Heart right ventricle (tissue), 16 donors: ENCODE measurements around the gene PTX4. TPM values are rescaled to one million over a fixed set of nuclear protein-coding genes. Genes with fewer than 3 reads are reported as not detected.

Experiments used
- ATAC-seq, 8 donors: fragments of 200-7000 bp; cut with Tn5 transposase; one replicate each; pipeline ENCODE4 v1.9.1; 2020; ENCODE audit warnings: mild to moderate bottlenecking in 8 of 8, moderate library complexity in 8 of 8, moderate number of reproducible peaks in 1 of 8
- DNase-seq, 2 donors: peaks; one replicate each; pipeline ENCODE4 v3.0.0-alpha.2; 2020
- H3K27ac ChIP-seq, 10 donors: fragments of 200-600 bp; sonication (generic) in 2 of 10; one replicate each; pipeline versions ENCODE4 v1.5.0 to v1.8.0; 2020 to 2022; ENCODE audit warnings: mild to moderate bottlenecking in 3 of 10
- H3K27me3 ChIP-seq, 7 donors: fragments of 200-600 bp; one replicate each; pipeline ENCODE4 v1.8.0; 2021 to 2022; ENCODE audit warnings: mild to moderate bottlenecking in 2 of 7
- H3K36me3 ChIP-seq, 9 donors: fragments of 200-600 bp; sonication (generic) in 1 of 9; one replicate each; pipeline versions ENCODE4 v1.5.0 to v1.8.0; 2020 to 2022; ENCODE audit warnings: mild to moderate bottlenecking in 2 of 9
- H3K4me1 ChIP-seq, 9 donors: fragments of 200-600 bp; sonication (generic) in 1 of 9; one replicate each; pipeline versions ENCODE4 v1.5.0 to v1.8.0; 2020 to 2022; ENCODE audit warnings: mild to moderate bottlenecking in 4 of 9
- H3K4me3 ChIP-seq, 10 donors: fragments of 200-600 bp; sonication (generic) in 2 of 10; one replicate each; pipeline versions ENCODE4 v1.5.0 to v1.8.0; 2020 to 2022; ENCODE audit warnings: mild to moderate bottlenecking in 7 of 10, moderate library complexity in 2 of 10
- H3K9me3 ChIP-seq, 11 donors: fragments of 200-600 bp in 10 of 11; sonication (generic) in 2 of 11; one replicate each; pipeline versions ENCODE4 v1.5.0 to v1.8.0; 2013 to 2022; ENCODE audit warnings: mild to moderate bottlenecking in 2 of 11, control low read depth in 1 of 11, moderate library complexity in 1 of 11
- WGBS, 2 donors: extraction: QIAGEN DNeasy Blood & Tissue Kit; methylation state at CpG; one replicate each; pipeline ENCODE4 v1.1.7; 2013; ENCODE audit warnings: inconsistent platforms in 1 of 2; 5-methylcytosine and 5-hydroxymethylcytosine counted together
- intact Hi-C, 10 donors: fragments of 100-400 bp; cut with DNase I; formaldehyde crosslinking; loops; one replicate each; pipeline versions ENCODE4 v1.11.1 to v1.14.2; 2022
- polyA plus RNA-seq, 2 donors: library from polyadenylated mRNA; stranded (reverse); fragments of 200-250 nt; gene quantifications; one replicate each; pipeline ENCODE4 v1.2.3, GENCODE V29; 2013
- total RNA-seq, 10 donors: library from RNA; stranded (reverse); fragmentation: NEBNext Ultra II Directional in 3 of 10; extraction: Animal tissue kit (Norgen Biotek cat#: 25700) in 3 of 10; gene quantifications; one replicate each; pipeline versions ENCODE4 v1.2.1 to v1.2.4, GENCODE V29; 2021 to 2023
- TF ChIP-seq, protein P1 (sequence below), 9 donors: fragments of 200-600 bp; sonication (generic) in 2 of 9; IDR thresholded peaks; one replicate each; pipeline versions ENCODE4 v1.5.0 to v1.8.0; 2021 to 2022; ENCODE audit warnings: antibody characterized with exemption in 9 of 9, mild to moderate bottlenecking in 5 of 9, moderate library complexity in 1 of 9
- donor health status: Arrhythmogenic right ventricular cardiomyopathy.
- donor health status: ischemic (EF 13 %, LVEDD 7.1; RV severe dilation, severe dysfunction).
- donor health status: healthy with polysubstance abuse.
- donor health status: DM: no; HTN: yes; CAD: no.
- donor health status: DM: no; HTN: no; CAD: no.
- donor health status: ischemic (EF 25% LVEDD 6.9; RV normal size, moderate dysfunction).
- donor health status: ischemic (EF 25% LVEDD 5.7; RV mildly dilated, moderate dysfunction).
- donor health status: healthy.
- donor health status: DM: yes; HTN: yes; CAD: no.
- donor health status: Ischemic cardiomyopathy.
- donor health status: ischemic (EF 35%, LVEDD 5.7; RV mildly dilated, moderate dysfunction).
- donor health status: nonischemic (EF 11% LVEDD 7.7; RV severe dilation, severe dysfunction).
- donor health status: DM: yes; HTN: yes; CAD: no.
- donor health status: PGD.
- donor health status: ischemic (EF 29% LVEDD 5.4; RV normal size, mild dysfunction).
- donor health status: nonischemic (EF 23%, LVEDD 6.1; RV moderate dilation, normal function).

PTX4 gene
- total and polyA plus RNA-seq, 12 donors = not detected

DNA sequence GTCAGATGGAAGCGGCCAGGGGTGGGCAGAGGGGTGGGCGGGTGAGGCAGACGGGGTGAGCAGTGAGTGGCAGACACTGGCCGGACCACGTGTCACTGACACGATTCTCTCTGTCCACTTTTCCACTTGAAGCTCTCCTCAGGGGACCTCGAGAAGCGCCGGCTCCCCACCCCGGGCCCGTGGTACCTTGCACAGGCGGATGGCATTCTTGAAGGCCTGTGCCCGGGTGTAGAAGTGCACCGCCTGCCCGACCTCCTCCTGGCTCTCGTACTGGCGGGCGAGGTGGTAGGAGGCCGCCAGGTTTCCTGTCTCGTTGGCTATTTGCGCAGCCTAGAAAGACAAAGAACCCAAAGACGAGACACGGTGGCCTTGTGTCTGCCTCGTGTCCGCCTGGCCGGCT is 35.6 kb upstream of the PTX4 start:
- peaks cover 0 to 36% (median 6%) of the 10 kb centered on the region in 9 donors for H3K36me3 ChIP-seq
- H3K27ac ChIP-seq = no peak overlapping the region
- no peak overlapping the region for H3K4me3 ChIP-seq
- peak in 1 of 2 donors; percentile 8 for DNase-seq
- H3K27me3 ChIP-seq = no peaks in the 10 kb centered on the region
- H3K4me1 ChIP-seq = peaks cover 15 to 30% (median 28%) of the 10 kb centered on the region in 9 donors
- intact Hi-C loops = no loop called here
- WGBS, 2 donors = 94 to 96% methylated on average over 26 of the region's 26 CpGs
- H3K9me3 ChIP-seq = no peaks in the 10 kb centered on the region
- TF ChIP-seq, protein P1, sequence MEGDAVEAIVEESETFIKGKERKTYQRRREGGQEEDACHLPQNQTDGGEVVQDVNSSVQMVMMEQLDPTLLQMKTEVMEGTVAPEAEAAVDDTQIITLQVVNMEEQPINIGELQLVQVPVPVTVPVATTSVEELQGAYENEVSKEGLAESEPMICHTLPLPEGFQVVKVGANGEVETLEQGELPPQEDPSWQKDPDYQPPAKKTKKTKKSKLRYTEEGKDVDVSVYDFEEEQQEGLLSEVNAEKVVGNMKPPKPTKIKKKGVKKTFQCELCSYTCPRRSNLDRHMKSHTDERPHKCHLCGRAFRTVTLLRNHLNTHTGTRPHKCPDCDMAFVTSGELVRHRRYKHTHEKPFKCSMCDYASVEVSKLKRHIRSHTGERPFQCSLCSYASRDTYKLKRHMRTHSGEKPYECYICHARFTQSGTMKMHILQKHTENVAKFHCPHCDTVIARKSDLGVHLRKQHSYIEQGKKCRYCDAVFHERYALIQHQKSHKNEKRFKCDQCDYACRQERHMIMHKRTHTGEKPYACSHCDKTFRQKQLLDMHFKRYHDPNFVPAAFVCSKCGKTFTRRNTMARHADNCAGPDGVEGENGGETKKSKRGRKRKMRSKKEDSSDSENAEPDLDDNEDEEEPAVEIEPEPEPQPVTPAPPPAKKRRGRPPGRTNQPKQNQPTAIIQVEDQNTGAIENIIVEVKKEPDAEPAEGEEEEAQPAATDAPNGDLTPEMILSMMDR (IDR thresholded peaks at IDR 0.05) = no peak
- no peak for ATAC-seq

DNA sequence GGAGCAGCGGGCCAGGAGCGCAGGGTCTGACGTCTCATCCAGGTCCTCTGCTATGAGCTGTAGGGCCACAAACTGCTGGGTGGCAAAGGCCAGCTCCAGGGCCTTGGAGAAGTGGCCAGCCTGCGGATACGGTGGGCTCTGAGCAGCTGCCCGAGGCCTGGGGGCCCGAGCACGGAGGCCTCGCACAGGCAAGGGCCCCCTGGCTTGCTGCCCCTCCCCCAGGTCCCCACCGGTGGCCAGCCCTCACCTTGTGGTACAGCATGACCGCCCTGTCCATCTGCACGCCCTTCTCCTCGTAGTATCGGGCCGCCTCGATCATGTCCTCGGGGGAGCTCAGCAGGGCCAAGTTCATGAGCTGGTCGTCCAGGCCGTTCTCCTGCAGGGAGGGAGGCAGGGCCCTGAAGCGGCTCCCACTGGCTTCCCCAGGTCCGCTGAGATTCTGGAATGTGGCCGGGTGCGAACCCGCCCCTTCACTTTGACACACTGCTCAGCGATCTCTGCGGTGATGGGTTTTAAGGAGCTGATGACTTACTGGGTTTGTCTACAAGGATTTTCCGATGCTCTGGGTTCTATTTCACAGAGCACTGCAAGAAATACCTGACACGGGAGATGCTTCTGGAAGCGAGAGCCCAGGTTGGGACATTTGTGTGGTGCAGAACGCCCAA is 35.0 kb upstream of the PTX4 start:
- WGBS, 2 donors = 90 to 91% methylated on average over 28 to 30 of the region's 30 CpGs
- no peaks in the 10 kb centered on the region for H3K27me3 ChIP-seq
- H3K36me3 ChIP-seq = peaks cover 0 to 43% (median 6%) of the 10 kb centered on the region in 9 donors
- H3K9me3 ChIP-seq = no peaks in the 10 kb centered on the region
- TF ChIP-seq, protein P1 (IDR thresholded peaks at IDR 0.05) = no peak
- H3K27ac ChIP-seq = no peak overlapping the region
- H3K4me3 ChIP-seq = no peak overlapping the region
- intact Hi-C loops = no loop called here
- no peak for ATAC-seq
- peaks cover 13 to 23% (median 21%) of the 10 kb centered on the region in 9 donors for H3K4me1 ChIP-seq
- no peak for DNase-seq

DNA sequence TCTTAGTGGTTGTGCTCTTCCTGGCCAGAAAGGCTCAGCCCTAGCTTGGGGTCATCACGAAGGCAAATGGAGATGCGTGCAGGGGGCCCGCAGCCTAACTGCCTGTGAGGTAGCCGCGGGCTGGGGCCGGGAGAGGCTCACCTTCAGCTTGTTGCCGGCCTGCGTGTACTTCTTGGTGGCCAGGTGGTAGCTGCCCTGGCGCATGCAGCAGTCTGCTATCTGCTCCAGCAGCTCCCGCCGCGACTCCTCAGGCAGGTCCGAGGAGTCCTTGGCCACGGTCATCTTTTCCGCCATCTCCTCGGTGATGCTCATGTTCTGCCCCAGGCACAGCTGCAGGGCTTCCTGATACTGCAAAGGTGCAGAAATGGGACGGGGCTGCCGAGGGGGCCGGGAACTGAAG is 31.7 kb upstream of the PTX4 start:
- H3K36me3 ChIP-seq = peaks cover 0 to 58% (median 6%) of the 10 kb centered on the region in 9 donors
- WGBS, 2 donors = 90 to 95% methylated on average over 19 of the region's 19 CpGs

DNA sequence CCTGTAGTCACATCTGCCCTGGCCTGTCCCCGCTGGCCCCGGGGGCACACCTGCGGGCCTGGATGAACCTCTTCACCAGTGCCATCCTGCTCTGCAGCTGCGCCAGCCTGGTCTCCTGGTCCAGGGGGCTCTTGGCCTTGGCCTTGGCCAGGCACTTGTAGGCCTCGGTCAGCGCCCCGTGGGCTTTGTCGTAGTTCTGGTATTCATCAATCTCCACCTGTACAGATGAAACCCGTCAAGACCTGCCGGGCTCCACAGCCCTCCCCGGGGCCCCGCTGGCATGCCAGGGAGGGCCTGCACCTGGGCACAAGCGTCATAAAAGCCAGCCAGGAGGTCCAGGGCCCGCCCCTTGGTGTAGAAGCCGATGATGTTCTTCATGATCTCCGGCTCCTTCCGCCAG is 31.1 kb upstream of the PTX4 start:
- H3K36me3 ChIP-seq = peaks cover 0 to 58% (median 6%) of the 10 kb centered on the region in 9 donors
- H3K9me3 ChIP-seq = peaks cover 0 to 5% (median 0%) of the 10 kb centered on the region in 11 donors
- H3K4me3 ChIP-seq = no peak overlapping the region
- H3K27me3 ChIP-seq = no peaks in the 10 kb centered on the region
- 87 to 88% methylated on average over 17 of the region's 17 CpGs for WGBS, 2 donors
- H3K27ac ChIP-seq = no peak overlapping the region
- TF ChIP-seq, protein P1 (IDR thresholded peaks at IDR 0.05) = no peak
- DNase-seq = no peak
- H3K4me1 ChIP-seq = no peaks in the 10 kb centered on the region
- peak in 1 of 8 donors; percentile 37 for ATAC-seq
- intact Hi-C loops = no loop called here

More for the DNA sequence above, 31.7 kb upstream of the PTX4 start:
- no peak overlapping the region for H3K27ac ChIP-seq
- DNase-seq = peak in 1 of 2 donors; percentile 7
- no peaks in the 10 kb centered on the region for H3K27me3 ChIP-seq
- no peaks in the 10 kb centered on the region for H3K9me3 ChIP-seq
- no peaks in the 10 kb centered on the region for H3K4me1 ChIP-seq
- peak in 1 of 8 donors; percentile 9 for ATAC-seq
- TF ChIP-seq, protein P1 (IDR thresholded peaks at IDR 0.05) = no peak
- no peak overlapping the region for H3K4me3 ChIP-seq
- intact Hi-C loops = no loop called here
